GM19351 (cell line): ENCODE data around the gene CD79A.

Experiments
- ATAC-seq: cut with Tn5 transposase; IDR thresholded peaks from one replicate; pipeline ENCODE4 v1.9.1; 2021; ENCODE audit warnings: mild to moderate bottlenecking, moderate library complexity; ENCODE audit not compliant: unreplicated experiment

Gene CD79A

GRCh38 chr19:41929536-41930071 lies 52.5 kb downstream of the CD79A start:
- no peak for ATAC-seq

- no peak for ATAC-seq
These were observed 53.2 kb downstream of the CD79A start for GRCh38 chr19:41930322-41930722.
